Kidney capillary endothelial cell (primary cell): Measurements from ENCODE around the gene CFAP57.

ENCODE experiments used
- DNase-seq: peaks from one replicate; pipeline ENCODE4 v3.0.0-alpha.2; 2018; ENCODE audit warnings: low spot score

CFAP57 gene

GRCh38 chr1:43299101-43299500 is 127.0 kb downstream of the CFAP57 start:
- DNase-seq: no peak

DNA sequence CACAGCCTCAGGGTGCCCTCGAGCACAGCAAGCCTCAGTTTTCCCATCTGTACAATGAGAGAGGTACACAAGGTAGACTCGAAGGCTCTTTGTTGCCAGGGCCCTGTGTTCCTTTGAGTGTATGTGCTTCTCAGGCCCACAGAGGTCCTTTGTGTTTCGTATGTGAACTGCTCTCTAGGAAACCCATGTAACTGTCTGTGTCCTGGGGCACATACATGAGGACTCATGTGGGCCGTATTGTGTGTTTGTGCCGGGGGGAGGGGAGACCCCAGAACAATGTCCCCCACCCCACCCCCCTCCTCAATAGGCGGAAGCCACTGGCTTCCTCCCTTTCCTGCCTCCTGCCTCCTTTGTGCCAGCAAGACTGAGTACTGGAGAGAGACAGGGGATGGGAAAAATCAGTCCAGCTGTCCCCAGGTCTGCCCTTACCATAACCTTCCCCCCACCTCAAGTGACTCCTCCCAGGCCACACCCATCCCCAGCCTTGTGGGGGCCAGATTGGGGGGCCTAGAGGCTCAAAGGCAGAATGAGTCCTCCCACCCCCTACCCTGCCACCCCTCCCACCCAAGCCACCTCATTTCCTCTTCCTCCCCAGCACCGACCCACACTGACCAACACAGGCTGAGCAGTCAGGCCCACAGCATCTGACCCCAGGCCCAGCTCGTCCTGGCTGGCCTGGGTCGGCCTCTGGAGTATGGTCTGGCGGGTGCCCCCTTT is 128.4 kb downstream of the CFAP57 start, which contains the start of gene TIE1:
TIE1 (plus strand) TSS at position 605 of the 717 bp plus-strand sequence; CDS start at position 695, 90 bp downstream.
- DNase-seq: peak; percentile 86

- no peak for DNase-seq
Measured at GRCh38 chr1:43302201-43302600, 130.1 kb downstream of the CFAP57 start.

DNA sequence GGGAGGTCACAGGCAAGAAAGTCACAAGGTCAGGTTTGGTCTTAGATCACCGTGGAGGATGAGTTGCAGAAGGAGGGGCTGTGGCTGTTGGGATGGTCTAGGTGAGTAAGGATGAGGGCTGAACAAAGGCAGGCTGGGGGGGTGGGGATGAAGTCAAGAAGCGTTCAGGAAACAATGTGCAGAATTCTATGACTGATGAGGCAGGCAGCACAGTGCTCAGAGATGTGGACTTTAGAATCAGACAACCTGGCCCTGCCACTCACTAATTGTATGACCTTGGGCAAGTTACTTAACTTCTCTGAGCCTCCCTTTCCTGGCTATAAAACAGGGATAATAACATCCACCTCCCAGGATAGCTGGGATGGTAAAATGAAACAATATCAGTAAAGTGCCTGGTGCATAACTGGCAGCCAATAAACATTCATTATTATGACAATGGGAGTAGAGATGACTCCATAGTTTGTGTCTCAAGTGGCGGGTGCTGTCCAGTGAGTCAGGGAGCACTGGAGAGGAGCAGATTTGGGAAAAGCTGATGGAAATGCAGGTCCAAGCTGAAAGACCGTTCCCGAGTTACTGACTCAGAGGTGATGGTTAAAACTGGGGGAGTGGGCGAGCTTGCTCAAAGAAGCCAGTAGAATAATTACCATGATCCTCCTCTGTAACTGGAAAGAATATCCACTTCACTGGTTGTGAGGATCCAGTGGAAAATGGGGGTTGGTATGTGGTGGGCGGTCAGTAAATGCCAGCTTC is 130.8 kb downstream of the CFAP57 start:
- no peak for DNase-seq

DNA sequence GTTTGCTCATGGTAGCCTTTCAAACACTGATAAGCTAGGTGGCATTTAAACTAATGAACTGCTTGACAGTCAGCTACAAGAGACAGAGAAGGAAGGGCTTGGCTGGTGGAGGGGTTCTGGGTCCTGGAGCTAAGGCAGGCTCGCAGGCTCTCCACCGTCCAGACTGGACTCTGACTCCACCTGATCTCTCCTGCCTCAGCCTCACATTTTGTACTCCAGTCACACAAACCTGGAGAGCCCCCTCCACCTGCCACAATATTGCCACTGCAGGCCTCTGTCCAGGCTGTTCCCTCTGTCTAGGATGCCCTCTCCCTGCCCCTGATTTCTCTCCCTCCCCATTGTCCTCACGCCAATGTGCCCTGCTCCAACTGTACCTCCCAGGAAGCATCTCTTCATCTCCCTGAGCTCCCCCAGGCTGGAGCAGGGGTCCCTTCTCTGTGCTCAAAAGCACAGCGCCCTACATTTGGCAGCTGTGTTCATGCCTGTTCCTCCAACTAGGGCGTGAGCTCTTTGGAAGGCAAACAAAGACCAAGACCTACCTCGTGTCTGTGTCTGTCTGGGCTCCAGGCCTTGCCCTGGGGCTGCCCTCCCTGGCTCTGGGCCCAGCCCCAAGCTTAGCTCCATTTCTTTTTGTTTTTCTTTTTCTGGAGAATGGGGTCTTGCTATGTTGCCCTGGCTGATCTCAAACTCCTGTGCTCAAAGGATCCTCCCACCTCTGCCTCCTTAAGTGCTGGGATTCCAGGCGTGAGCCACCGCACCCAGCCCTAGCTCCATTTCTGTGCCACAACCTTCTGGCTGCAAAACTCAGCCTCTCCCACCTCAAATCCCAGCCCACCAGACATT is 131.6 kb downstream of the CFAP57 start:
- no peak for DNase-seq
